Heart left ventricle (tissue), 16 donors: Measurements from ENCODE around the gene HPRT1. TPM values are rescaled to one million over a fixed set of nuclear protein-coding genes. Genes with fewer than 3 reads are reported as not detected.

Experiments used
- ATAC-seq, 4 donors: fragments of 200-7000 bp; cut with Tn5 transposase; one replicate each; pipeline ENCODE4 v1.9.1; 2020 to 2022; ENCODE audit warnings: moderate library complexity in 4 of 4, mild to moderate bottlenecking in 3 of 4, moderate number of reproducible peaks in 1 of 4
- DNase-seq, 5 donors: peaks; one replicate each; pipeline ENCODE4 v3.0.0-alpha.2; 2020
- H3K27ac ChIP-seq, 12 donors: fragments of 200-600 bp; sonication (generic) in 4 of 12; one replicate each; pipeline versions ENCODE4 v1.5.0 to v1.8.0; 2016 to 2022; ENCODE audit warnings: mild to moderate bottlenecking in 2 of 12
- H3K27me3 ChIP-seq, 9 donors: fragments of 200-600 bp; sonication (generic) in 2 of 9; one replicate each; pipeline versions ENCODE4 v1.5.1 to v1.8.0; 2016 to 2022; ENCODE audit warnings: mild to moderate bottlenecking in 3 of 9
- H3K36me3 ChIP-seq, 9 donors: fragments of 200-600 bp; sonication (generic) in 2 of 9; one replicate each; pipeline versions ENCODE4 v1.5.0 to v1.8.0; 2018 to 2022; ENCODE audit warnings: mild to moderate bottlenecking in 2 of 9
- H3K4me1 ChIP-seq, 12 donors: fragments of 200-600 bp; sonication (generic) in 4 of 12; one replicate each; pipeline versions ENCODE4 v1.5.0 to v1.8.0; 2016 to 2022; ENCODE audit warnings: mild to moderate bottlenecking in 3 of 12
- H3K4me3 ChIP-seq, 12 donors: fragments of 200-600 bp; sonication (generic) in 4 of 12; one replicate each; pipeline versions ENCODE4 v1.5.0 to v1.8.0; 2017 to 2022; ENCODE audit warnings: mild to moderate bottlenecking in 9 of 12, moderate library complexity in 4 of 12
- H3K9me3 ChIP-seq, 12 donors: fragments of 200-600 bp; sonication (generic) in 4 of 12; one replicate each; pipeline versions ENCODE4 v1.5.0 to v1.8.0; 2016 to 2022; ENCODE audit warnings: mild to moderate bottlenecking in 1 of 12
- POLR2A ChIP-seq, 2 donors: fragments of 450-650 bp; IDR thresholded peaks; one replicate each; pipeline ENCODE4 v1.6.1; 2017; ENCODE audit warnings: antibody characterized with exemption in 2 of 2, mild to moderate bottlenecking in 2 of 2, moderate library complexity in 2 of 2
- WGBS, 4 donors: extraction: QIAGEN DNeasy Blood & Tissue Kit in 2 of 4; methylation state at CpG; one replicate each; pipeline versions ENCODE4 v1.1.5 to v1.1.7; 2013 to 2018; 5-methylcytosine and 5-hydroxymethylcytosine counted together
- intact Hi-C, 10 donors: fragments of 100-400 bp; cut with DNase I; formaldehyde crosslinking; loops; one replicate each; pipeline versions ENCODE4 v1.11.1 to v1.14.2; 2022
- microRNA counts, 2 donors: library from miRNA; unstranded; fragments of <30 nt; microRNA quantifications; one replicate each; lab custom pipeline; 2016
- microRNA-seq, 4 donors: library from miRNA; unstranded; fragments of <30 nt; microRNA quantifications; one replicate each; pipeline versions ENCODE4 to v1.2.0, GENCODE V29; 2017 to 2020
- polyA plus RNA-seq, 2 donors: library from polyadenylated mRNA; stranded (reverse); fragments of 200-250 nt; gene quantifications; one replicate each; pipeline ENCODE4 v1.2.3, GENCODE V29; 2013
- total RNA-seq, 9 donors: library from RNA; depleted of rRNA in 2 of 9; stranded (reverse); fragments of >200 nt in 2 of 9; fragmentation: NEBNext Ultra II Directional in 3 of 9; extraction: Animal tissue kit (Norgen Biotek cat#: 25700) in 3 of 9; gene quantifications; one replicate each; pipeline versions ENCODE4 v1.1.0 to v1.2.4, GENCODE V29; 2016 to 2023
- TF ChIP-seq, protein P1 (sequence below), 12 donors: fragments of 200-600 bp; sonication (generic) in 4 of 12; IDR thresholded peaks; one replicate each; pipeline versions ENCODE4 v1.5.0 to v1.8.0; 2018 to 2022; ENCODE audit warnings: antibody characterized with exemption in 12 of 12, mild to moderate bottlenecking in 5 of 12
- donor health status: ischemic (EF 13 %, LVEDD 7.1; RV severe dilation, severe dysfunction).
- donor health status: healthy with polysubstance abuse.
- donor health status: DM: no; HTN: yes; CAD: no.
- donor health status: DM: no; HTN: no; CAD: no.
- donor health status: ischemic (EF 25% LVEDD 6.9; RV normal size, moderate dysfunction).
- donor health status: ischemic (EF 25% LVEDD 5.7; RV mildly dilated, moderate dysfunction).
- donor health status: healthy.
- donor health status: DM: yes; HTN: yes; CAD: no.
- donor health status: ischemic (EF 35%, LVEDD 5.7; RV mildly dilated, moderate dysfunction).
- donor health status: nonischemic (EF 11% LVEDD 7.7; RV severe dilation, severe dysfunction).
- donor health status: DM: yes; HTN: yes; CAD: no.
- donor health status: PGD.
- donor health status: ischemic (EF 29% LVEDD 5.4; RV normal size, mild dysfunction).
- donor health status: nonischemic (EF 23%, LVEDD 6.1; RV moderate dilation, normal function).

HPRT1 gene
- total and polyA plus RNA-seq, 11 donors: 9.2 to 35.1 (median 25.6) TPM

DNA sequence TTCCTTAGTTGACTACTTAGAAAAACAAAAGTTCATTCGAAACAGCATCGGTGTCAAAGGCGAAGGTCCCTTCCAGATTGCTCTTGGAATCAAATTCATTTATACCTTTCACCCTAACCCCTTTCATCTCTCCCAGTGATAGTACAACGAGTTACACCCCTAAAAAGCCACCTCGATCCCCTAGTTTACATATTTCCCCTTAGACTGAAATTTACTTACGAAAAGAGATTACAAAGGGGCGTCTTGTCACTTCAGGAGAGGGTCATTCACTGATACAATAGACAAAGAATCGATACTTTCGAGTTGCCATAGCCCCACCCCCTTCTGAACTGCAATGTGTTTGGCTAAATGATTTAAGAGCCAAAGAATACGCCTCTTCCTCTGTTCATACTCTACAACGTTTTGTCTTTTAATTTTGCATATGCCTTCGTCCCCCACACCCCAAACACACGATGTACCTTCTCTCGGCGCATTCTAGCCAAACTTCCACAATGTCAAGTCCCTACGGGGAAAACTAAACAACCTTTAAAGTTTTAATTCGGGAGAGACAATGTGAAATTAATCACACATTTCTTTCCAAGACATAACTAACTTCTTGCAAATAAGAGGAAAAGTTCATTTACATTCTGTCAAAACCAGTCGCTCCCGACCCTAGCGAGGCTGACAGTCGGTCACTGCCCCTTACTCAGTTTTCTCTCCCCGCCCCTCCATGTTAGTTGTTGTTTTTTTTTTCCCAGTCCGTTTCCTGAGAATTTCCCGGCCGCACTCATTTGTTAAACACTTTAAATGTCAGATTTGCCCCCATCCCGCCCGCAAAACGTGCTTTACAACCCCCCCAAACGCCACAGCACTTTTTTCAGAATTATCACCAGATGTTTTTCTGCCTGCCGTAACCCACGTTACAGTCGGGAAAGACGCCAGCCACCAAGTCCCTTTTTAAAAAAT is 88.6 kb downstream of the HPRT1 start:
- intact Hi-C loops: no loop called here
- TF ChIP-seq, protein P1, sequence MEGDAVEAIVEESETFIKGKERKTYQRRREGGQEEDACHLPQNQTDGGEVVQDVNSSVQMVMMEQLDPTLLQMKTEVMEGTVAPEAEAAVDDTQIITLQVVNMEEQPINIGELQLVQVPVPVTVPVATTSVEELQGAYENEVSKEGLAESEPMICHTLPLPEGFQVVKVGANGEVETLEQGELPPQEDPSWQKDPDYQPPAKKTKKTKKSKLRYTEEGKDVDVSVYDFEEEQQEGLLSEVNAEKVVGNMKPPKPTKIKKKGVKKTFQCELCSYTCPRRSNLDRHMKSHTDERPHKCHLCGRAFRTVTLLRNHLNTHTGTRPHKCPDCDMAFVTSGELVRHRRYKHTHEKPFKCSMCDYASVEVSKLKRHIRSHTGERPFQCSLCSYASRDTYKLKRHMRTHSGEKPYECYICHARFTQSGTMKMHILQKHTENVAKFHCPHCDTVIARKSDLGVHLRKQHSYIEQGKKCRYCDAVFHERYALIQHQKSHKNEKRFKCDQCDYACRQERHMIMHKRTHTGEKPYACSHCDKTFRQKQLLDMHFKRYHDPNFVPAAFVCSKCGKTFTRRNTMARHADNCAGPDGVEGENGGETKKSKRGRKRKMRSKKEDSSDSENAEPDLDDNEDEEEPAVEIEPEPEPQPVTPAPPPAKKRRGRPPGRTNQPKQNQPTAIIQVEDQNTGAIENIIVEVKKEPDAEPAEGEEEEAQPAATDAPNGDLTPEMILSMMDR (IDR thresholded peaks at IDR 0.05): no peak
- no peak for TF ChIP-seq POLR2A (IDR thresholded peaks at IDR 0.05)
- Histone ChIP-seq H3K4me1 (peaks cover 0 to 13% (median 0%) of the 10 kb centered on the region in 12 donors), H3K36me3 (no peaks in the 10 kb centered on the region), H3K4me3 (peak overlapping the region; percentile 37 to 85 (median 63)), H3K27ac (peak overlapping the region in 11 of 12 donors; percentile 80 to 90 (median 87)), H3K27me3 (peaks cover 0 to 43% (median 0%) of the 10 kb centered on the region in 9 donors), H3K9me3 (no peaks in the 10 kb centered on the region)
- 1 to 34% (median 17%) methylated on average over 33 of the region's 33 CpGs for WGBS, 4 donors
- DNase-seq (no peak), ATAC-seq (no peak)

MicroRNAs encoded within 50 kb of the gene (microRNA counts, 767-probe panel; counts per million panel counts)
- microRNA hsa-miR-424-5p (lab: Ali Mortazavi, UCI): 71.6 to 573 counts per million in 2 donors
- microRNA hsa-miR-450a-5p (lab: Ali Mortazavi, UCI): 2,548 to 3,364 counts per million in 2 donors
- microRNA hsa-miR-450b-3p (lab: Ali Mortazavi, UCI): 1,472 to 2,112 counts per million in 2 donors
- 1,763 to 2,210 counts per million in 2 donors for microRNA hsa-miR-450b-5p (lab: Ali Mortazavi, UCI)
- microRNA hsa-miR-503 (lab: Ali Mortazavi, UCI): 1,825 to 2,353 counts per million in 2 donors
- 1,614 to 2,282 counts per million in 2 donors for microRNA hsa-miR-542-3p (lab: Ali Mortazavi, UCI)
- microRNA hsa-miR-542-5p (lab: Ali Mortazavi, UCI): 1,798 to 2,786 counts per million in 2 donors

Small RNAs within 50 kb of the gene (microRNA-seq; reads per million reads assigned to microRNA genes)
- gene MIR424 (1,539 to 10,569 (median 5,610) reads per million in 4 donors), gene MIR450A1 (3.3 to 15.0 (median 10.8) reads per million in 4 donors), gene MIR450A2 (6.6 to 23.9 (median 14.6) reads per million in 4 donors), gene MIR450B (0.77 to 3.8 (median 2.5) reads per million in 4 donors), gene MIR503 (32.2 to 110 (median 46.6) reads per million in 4 donors), gene MIR542 (63.0 to 185 (median 110) reads per million in 4 donors)

Other genes with a start within 250 kb of the HPRT1 start
- not detected for gene CCDC160, start 223.0 kb upstream of the HPRT1 start, total RNA-seq
- gene CCDC160, start 223.0 kb upstream of the HPRT1 start, polyA plus RNA-seq: under 1 TPM in 1 of 2 donors, not detected in 1; 0.06 TPM
- gene PHF6, start 86.9 kb upstream of the HPRT1 start, total RNA-seq: 10 to 100 TPM in 4 of 9 donors, 1 to 10 TPM in 5; 6.8 to 13.3 (median 10.0) TPM
- gene PHF6, start 86.9 kb upstream of the HPRT1 start, polyA plus RNA-seq: 1 to 10 TPM; 3.5 to 6.8 TPM
- under 1 TPM in 1 of 9 donors, not detected in 8; 0.62 TPM for gene PLAC1, start 198.3 kb downstream of the HPRT1 start, total RNA-seq
- not detected for gene PLAC1, start 198.3 kb downstream of the HPRT1 start, polyA plus RNA-seq